IMR-90 (cell line): ENCODE data around the gene GRIA4. TPM values are rescaled to one million over a fixed set of nuclear protein-coding genes. Genes with fewer than 3 reads are reported as not detected.

ENCODE experiments used
- ATAC-seq: fragments of 200-7000 bp; cut with Tn5 transposase; 2 replicates; pipeline ENCODE4 v1.9.1; 2020; ENCODE audit warnings: low read depth, mild to moderate bottlenecking, moderate library complexity
- BruUV-seq: library from RNA; stranded (reverse); fragments of 400-500 nt; replicated peaks from 2 replicates; lab custom pipeline; 2021; lab: Mats Ljungman, UMichigan
- CTCF ChIA-PET: fragments of 300-600 bp; formaldehyde crosslinking; extraction: SDS; loops from one replicate; lab custom pipeline; 2021; ENCODE audit warnings: antibody characterized with exemption; lab: Yijun Ruan, JAX
- POLR2A ChIA-PET: fragments of 300-600 bp; sonication (Branson Sonifier 250); formaldehyde crosslinking; loops from one replicate; lab custom pipeline; 2022; ENCODE audit warnings: antibody characterized with exemption; ENCODE audit not compliant: unreplicated experiment; lab: Charles Lee
- DNase-seq: peaks from one replicate; pipeline ENCODE4 v3.0.0; 2013
- H2AFZ ChIP-seq: replicated peaks from 2 replicates; pipeline ENCODE3; 2013; ENCODE audit warnings: low read length, mild to moderate bottlenecking; ENCODE audit not compliant: poor library complexity
- H2AK5ac ChIP-seq: 2 replicates; pipeline ENCODE4 v1.6.1; 2013; ENCODE audit warnings: low read depth, low read length, inconsistent platforms
- H2AK9ac ChIP-seq: replicated peaks from 2 replicates; pipeline ENCODE3; 2013; ENCODE audit warnings: mild to moderate bottlenecking, low read depth, low read length, moderate library complexity; ENCODE audit not compliant: poor library complexity
- H2BK120ac ChIP-seq: 2 replicates; pipeline ENCODE4 v1.6.1; 2013; ENCODE audit warnings: low read depth, low read length, inconsistent platforms
- H2BK15ac ChIP-seq: 3 replicates; pipeline ENCODE4 v1.6.1; 2013; ENCODE audit warnings: low read depth, low read length, inconsistent platforms
- H2BK20ac ChIP-seq: 2 replicates; pipeline ENCODE4 v1.6.1; 2013; ENCODE audit warnings: low read depth, mild to moderate bottlenecking, inconsistent platforms, low read length, moderate library complexity
- H2BK5ac ChIP-seq: 2 replicates; pipeline ENCODE4 v1.6.1; 2013; ENCODE audit warnings: mild to moderate bottlenecking, low read depth, low read length, inconsistent platforms; ENCODE audit not compliant: poor library complexity, severe bottlenecking
- H3K14ac ChIP-seq: replicated peaks from 2 replicates; pipeline ENCODE4 v1.6.1; 2013; ENCODE audit warnings: low read depth, low read length, inconsistent platforms
- H3K18ac ChIP-seq: 2 replicates; pipeline ENCODE4 v1.6.1; 2013; ENCODE audit warnings: low read depth, low read length, control low read depth
- H3K23ac ChIP-seq: 2 replicates; pipeline ENCODE4 v1.6.1; 2013; ENCODE audit warnings: low read depth, low read length, inconsistent platforms
- H3K27ac ChIP-seq: 2 replicates; pipeline ENCODE4 v1.5.1; 2013; ENCODE audit warnings: mild to moderate bottlenecking, control low read depth, low read length; ENCODE audit not compliant: insufficient read depth
- H3K27me3 ChIP-seq: 2 replicates; pipeline ENCODE4 v1.6.1; 2013; ENCODE audit warnings: low read length; ENCODE audit not compliant: control insufficient read depth, insufficient read depth
- H3K36me3 ChIP-seq: 2 replicates; pipeline ENCODE4 v1.6.1; 2013; ENCODE audit warnings: low read length, mixed read lengths; ENCODE audit not compliant: control insufficient read depth, insufficient read depth
- H3K4ac ChIP-seq: 2 replicates; pipeline ENCODE4 v1.6.1; 2013; ENCODE audit warnings: low read depth, low read length, inconsistent platforms
- H3K4me1 ChIP-seq: 2 replicates; pipeline ENCODE4 v1.6.1; 2013; ENCODE audit warnings: low read length, mixed read lengths; ENCODE audit not compliant: control insufficient read depth, insufficient read depth
- H3K4me2 ChIP-seq: 2 replicates; pipeline ENCODE4 v1.6.1; 2013; ENCODE audit warnings: low read depth, mild to moderate bottlenecking, control low read depth, low read length, moderate library complexity
- H3K4me3 ChIP-seq: 2 replicates; pipeline ENCODE4 v1.5.1; 2013; ENCODE audit warnings: low read depth, mild to moderate bottlenecking, control low read depth, low read length, moderate library complexity; ENCODE audit not compliant: insufficient read depth
- H3K56ac ChIP-seq: 2 replicates; pipeline ENCODE4 v1.6.1; 2013; ENCODE audit warnings: low read length, inconsistent platforms; ENCODE audit not compliant: insufficient read depth; ENCODE audit errors: extremely low read depth
- H3K79me1 ChIP-seq, 2 experiments: 2 replicates each; pipeline ENCODE4 v1.6.1; 2013; ENCODE audit warnings: low read length in 2 of 2, inconsistent platforms in 1 of 2, low read depth in 1 of 2
- H3K9ac ChIP-seq: 2 replicates; pipeline ENCODE4 v1.6.1; 2013; ENCODE audit warnings: low read depth, low read length, control low read depth
- H3K9me1 ChIP-seq: 2 replicates; pipeline ENCODE4 v1.6.1; 2013; ENCODE audit warnings: low read length, inconsistent platforms; ENCODE audit not compliant: insufficient read depth
- H3K9me3 ChIP-seq: 2 replicates; pipeline ENCODE4 v1.6.1; 2013; ENCODE audit warnings: low read length; ENCODE audit not compliant: control insufficient read depth, insufficient read depth
- H4K20me1 ChIP-seq: 2 replicates; pipeline ENCODE4 v1.6.1; 2013; ENCODE audit warnings: low read length, inconsistent platforms; ENCODE audit not compliant: insufficient read depth
- H4K5ac ChIP-seq: 2 replicates; pipeline ENCODE4 v1.6.1; 2013; ENCODE audit warnings: mild to moderate bottlenecking, low read depth, low read length, control low read depth
- H4K8ac ChIP-seq, 2 experiments: 2 replicates each; pipeline ENCODE4 v1.6.1; 2013; ENCODE audit warnings: low read depth in 2 of 2, low read length in 2 of 2, control low read depth in 1 of 2, inconsistent platforms in 1 of 2
- H4K91ac ChIP-seq: 2 replicates; pipeline ENCODE4 v1.6.1; 2013; ENCODE audit warnings: low read depth, low read length, inconsistent platforms; ENCODE audit not compliant: insufficient read depth
- FOS ChIP-seq: fragments of 150-350 bp; IDR thresholded peaks from 2 replicates; pipeline ENCODE4 v1.6.1; 2016; ENCODE audit warnings: low read depth, low read length
- MAZ ChIP-seq: IDR thresholded peaks from 2 replicates; pipeline ENCODE4 v1.6.1; 2012; ENCODE audit warnings: low read depth, mild to moderate bottlenecking, low read length, improper control_type of control experiment, moderate library complexity, borderline replicate concordance
- NFE2L2 ChIP-seq: fragments of 150-350 bp; IDR thresholded peaks from 2 replicates; pipeline ENCODE4 v1.6.1; 2016; ENCODE audit warnings: low read depth, mild to moderate bottlenecking, low read length
- WGBS, 2 experiments: methylation state at CpG; one replicate each; pipeline versions ENCODE4 v1.1.5 to v1.1.7; 2013; ENCODE audit warnings: missing lambda C conversion rate in 2 of 2; ENCODE audit not compliant: insufficient read length in 1 of 2; ENCODE audit errors: extremely low coverage in 2 of 2; 5-methylcytosine and 5-hydroxymethylcytosine counted together
- dilution Hi-C: fragments of 300-500 bp; cut with HindIII; formaldehyde crosslinking; loops from one replicate; pipeline ENCODE4 v1.14.3; 2018; ENCODE audit warnings: low sequenced_read_pairs; ENCODE audit not compliant: unreplicated experiment
- in situ Hi-C: fragments of 300-500 bp; cut with MboI; formaldehyde crosslinking; loops from 3 replicates; pipeline ENCODE4 v1.14.3; 2019; ENCODE audit warnings: low sequenced_read_pairs, inconsistent platforms, mixed read lengths
- intact Hi-C: fragments of 100-400 bp; cut with micrococcal nuclease; formaldehyde crosslinking; loops from 2 replicates; pipeline ENCODE4 v1.10.0; 2022
- polyA plus RNA-seq, 3 experiments: library from polyadenylated mRNA; depleted of rRNA; stranded (reverse); fragments of >200 nt; gene quantifications; 2 replicates each; pipeline ENCODE4 v1.2.3, GENCODE V29; 2012; ENCODE audit warnings: low replicate concordance in 1 of 3
- total RNA-seq: library from RNA; depleted of rRNA; stranded (reverse); fragments of >200 nt; gene quantifications from 2 replicates; pipeline ENCODE4 v1.2.3, GENCODE V29; 2012
- TF ChIP-seq, protein P1 (sequence below): conservative IDR thresholded peaks from 2 replicates; pipeline ENCODE4 v1.5.1; 2012; ENCODE audit warnings: mild to moderate bottlenecking, low read depth, low read length, improper control_type of control experiment

The GRIA4 gene
- total and polyA plus RNA-seq, 2 of the 4 experiments (the other 2 are of a cell fraction): 0.36 to 1.0 TPM

- TF ChIP-seq FOS (no peak), MAZ (no peak), NFE2L2 (no peak)
- TF ChIP-seq, protein P1, sequence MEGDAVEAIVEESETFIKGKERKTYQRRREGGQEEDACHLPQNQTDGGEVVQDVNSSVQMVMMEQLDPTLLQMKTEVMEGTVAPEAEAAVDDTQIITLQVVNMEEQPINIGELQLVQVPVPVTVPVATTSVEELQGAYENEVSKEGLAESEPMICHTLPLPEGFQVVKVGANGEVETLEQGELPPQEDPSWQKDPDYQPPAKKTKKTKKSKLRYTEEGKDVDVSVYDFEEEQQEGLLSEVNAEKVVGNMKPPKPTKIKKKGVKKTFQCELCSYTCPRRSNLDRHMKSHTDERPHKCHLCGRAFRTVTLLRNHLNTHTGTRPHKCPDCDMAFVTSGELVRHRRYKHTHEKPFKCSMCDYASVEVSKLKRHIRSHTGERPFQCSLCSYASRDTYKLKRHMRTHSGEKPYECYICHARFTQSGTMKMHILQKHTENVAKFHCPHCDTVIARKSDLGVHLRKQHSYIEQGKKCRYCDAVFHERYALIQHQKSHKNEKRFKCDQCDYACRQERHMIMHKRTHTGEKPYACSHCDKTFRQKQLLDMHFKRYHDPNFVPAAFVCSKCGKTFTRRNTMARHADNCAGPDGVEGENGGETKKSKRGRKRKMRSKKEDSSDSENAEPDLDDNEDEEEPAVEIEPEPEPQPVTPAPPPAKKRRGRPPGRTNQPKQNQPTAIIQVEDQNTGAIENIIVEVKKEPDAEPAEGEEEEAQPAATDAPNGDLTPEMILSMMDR: no peak
- ATAC-seq (no peak), DNase-seq (no peak)
- POLR2A ChIA-PET: no interaction called here
- Histone ChIP-seq H3K36me3 (no peaks in the 10 kb centered on the region), H2BK120ac (no peak overlapping the region), H3K9me3 (no peaks in the 10 kb centered on the region), H4K91ac (no peak overlapping the region), H3K79me1 (no peaks in the 10 kb centered on the region), H3K4me3 (no peak overlapping the region), H3K4me2 (no peak overlapping the region), H4K20me1 (no peaks in the 10 kb centered on the region), H2BK5ac (no peak overlapping the region), H3K14ac (no peak overlapping the region), H3K9me1 (no peaks in the 10 kb centered on the region), H4K8ac (no peak overlapping the region), H2BK15ac (no peak overlapping the region), H4K5ac (no peak overlapping the region), H3K9ac (no peak overlapping the region), H3K23ac (no peak overlapping the region), H3K18ac (no peak overlapping the region), H3K56ac (no peak overlapping the region), H2BK20ac (no peak overlapping the region), H3K27ac (no peak overlapping the region), H3K4ac (no peak overlapping the region), H3K27me3 (no peaks in the 10 kb centered on the region), H2AFZ (no peak overlapping the region), H2AK5ac (no peak overlapping the region), H2AK9ac (no peak overlapping the region), H3K4me1 (no peaks in the 10 kb centered on the region)
- intact Hi-C loops (no loop called here), dilution Hi-C loops (no loop called here), in situ Hi-C loops (no loop called here)
- no TSS peak for BruUV-seq
- CTCF ChIA-PET: no interaction called here
- WGBS, 2 experiments: no CpG with 5 or more reads among the region's 4 CpGs
These were observed 25.6 kb downstream of the GRIA4 start for GRCh38 chr11:105635466-105635865.
